PC-3 (cell line): Measurements from ENCODE around the gene TANGO6. TPM values are rescaled to one million over a fixed set of nuclear protein-coding genes. Genes with fewer than 3 reads are reported as not detected.

ENCODE experiments used
- ATAC-seq: fragments of 200-7000 bp; cut with Tn5 transposase; 2 replicates; pipeline ENCODE4 v1.9.1; 2020; ENCODE audit warnings: mild to moderate bottlenecking, moderate library complexity
- BruUV-seq: library from RNA; stranded (reverse); fragments of 400-500 nt; replicated peaks from 2 replicates; lab custom pipeline; 2021; lab: Mats Ljungman, UMichigan
- CTCF ChIA-PET: fragments of 300-600 bp; sonication (Branson Sonifier 250); formaldehyde crosslinking; loops from one replicate; lab custom pipeline; 2022; ENCODE audit warnings: antibody characterized with exemption; lab: Charles Lee
- POLR2A ChIA-PET: fragments of 300-600 bp; sonication (Branson Sonifier 250); formaldehyde crosslinking; loops from one replicate; lab custom pipeline; 2022; ENCODE audit warnings: antibody characterized with exemption; ENCODE audit not compliant: unreplicated experiment; lab: Charles Lee
- DNase-seq: peaks from one replicate; pipeline ENCODE4 v3.0.0-alpha.2; 2015
- H2AFZ ChIP-seq: fragments of 300-600 bp; sonication (generic); 2 replicates; pipeline ENCODE4 v1.6.0; 2016; ENCODE audit warnings: antibody characterized with exemption, low read length
- H3F3A ChIP-seq: fragments of 300-600 bp; sonication (generic); one replicate; pipeline ENCODE4 v1.6.0; 2017; ENCODE audit warnings: antibody characterized with exemption, low read length, control low read depth, mild to moderate bottlenecking; ENCODE audit not compliant: unreplicated experiment
- H3K27ac ChIP-seq: fragments of 300-600 bp; sonication (generic); 2 replicates; pipeline ENCODE4 v1.5.1; 2016; ENCODE audit warnings: mild to moderate bottlenecking, low read length
- H3K27me3 ChIP-seq: fragments of 300-600 bp; sonication (generic); 2 replicates; pipeline ENCODE4 v1.6.1; 2016; ENCODE audit warnings: low read length, mixed read lengths
- H3K36me3 ChIP-seq: fragments of 300-600 bp; sonication (generic); 2 replicates; pipeline ENCODE4 v1.6.1; 2016; ENCODE audit warnings: low read depth, mixed run types, low read length, mixed read lengths
- H3K4me1 ChIP-seq: fragments of 300-600 bp; sonication (generic); 2 replicates; pipeline ENCODE4 v1.5.1; 2016; ENCODE audit warnings: low read length; ENCODE audit not compliant: insufficient read depth
- H3K4me2 ChIP-seq: fragments of 300-600 bp; sonication (generic); 2 replicates; pipeline ENCODE4 v1.6.0; 2016; ENCODE audit warnings: low read length
- H3K4me3 ChIP-seq: fragments of 300-600 bp; sonication (generic); 2 replicates; pipeline ENCODE4 v1.5.1; 2016; ENCODE audit warnings: mild to moderate bottlenecking, low read length, mixed read lengths
- H3K79me2 ChIP-seq: fragments of 300-600 bp; sonication (generic); 2 replicates; pipeline ENCODE4 v1.6.1; 2017; ENCODE audit warnings: low read length, mixed read lengths
- H3K9ac ChIP-seq: fragments of 300-600 bp; sonication (generic); 2 replicates; pipeline ENCODE4 v1.6.0; 2016; ENCODE audit warnings: mild to moderate bottlenecking, low read length
- H3K9me2 ChIP-seq: fragments of 300-600 bp; sonication (generic); replicated peaks from 2 replicates; pipeline ENCODE4 v1.6.1; 2016; ENCODE audit warnings: mixed run types, low read length, mixed read lengths
- H3K9me3 ChIP-seq: fragments of 300-600 bp; sonication (generic); 2 replicates; pipeline ENCODE4 v1.6.1; 2016; ENCODE audit warnings: low read length, mixed read lengths
- H4K20me1 ChIP-seq: fragments of 300-600 bp; sonication (generic); 2 replicates; pipeline ENCODE4 v1.6.1; 2016; ENCODE audit warnings: low read length, mixed read lengths
- EZH2 ChIP-seq: fragments of 300-600 bp; sonication (generic); IDR thresholded peaks from one replicate; pipeline ENCODE4 v1.6.1; 2017; ENCODE audit warnings: antibody characterized with exemption, mild to moderate bottlenecking, low read length; ENCODE audit not compliant: unreplicated experiment
- EZH2phosphoT487 ChIP-seq: fragments of 300-600 bp; sonication (generic); IDR thresholded peaks from 2 replicates; pipeline ENCODE4 v1.6.1; 2018; ENCODE audit warnings: mild to moderate bottlenecking, antibody characterized with exemption, low read length, borderline replicate concordance
- intact Hi-C: fragments of 100-400 bp; cut with micrococcal nuclease; formaldehyde crosslinking; loops from 2 replicates; pipeline ENCODE4 v1.9.0; 2023
- total RNA-seq: library from RNA; depleted of rRNA; stranded (reverse); fragments of >200 nt; gene quantifications from 2 replicates; pipeline ENCODE4 v1.2.3, GENCODE V29; 2014
- TF ChIP-seq, protein P1 (sequence below): fragments of 300-600 bp; sonication (generic); conservative IDR thresholded peaks from 2 replicates; pipeline ENCODE4 v1.5.1; 2017; ENCODE audit warnings: antibody characterized with exemption, low read depth, mild to moderate bottlenecking, low read length

Gene TANGO6
- total RNA-seq, 1 experiment from 2014 or later, result 9.4 TPM

DNA sequence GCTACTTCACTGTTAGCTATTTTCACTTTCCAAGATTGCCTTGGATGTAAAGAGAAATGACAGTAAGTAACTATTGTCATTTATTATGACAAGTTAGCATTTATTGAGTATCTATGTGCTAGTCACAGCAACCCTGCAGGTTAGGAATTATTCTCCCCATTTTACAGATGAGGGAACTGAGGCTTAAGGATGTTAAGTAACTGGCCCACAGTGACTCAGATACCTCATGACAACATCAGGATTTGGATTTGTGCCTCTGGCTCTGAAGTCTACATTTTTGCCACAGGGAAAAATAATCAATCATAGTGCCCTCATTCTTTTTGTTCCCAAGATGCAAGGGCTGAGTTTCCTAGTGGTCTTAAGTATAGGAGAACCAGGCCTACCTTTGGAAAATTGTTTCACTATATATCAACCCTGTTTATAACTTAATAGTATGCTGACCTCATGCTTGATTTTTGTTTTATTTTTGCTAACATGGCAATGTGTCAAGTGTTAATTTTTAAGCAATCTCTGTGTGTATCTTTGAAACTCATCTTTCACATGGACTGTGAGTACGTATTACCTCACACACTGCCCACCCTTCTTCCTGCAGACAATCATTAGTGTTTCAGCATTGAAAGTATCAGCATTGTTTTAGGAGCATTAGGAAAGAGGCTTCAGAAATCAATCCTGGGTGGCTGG lies 105.0 kb downstream of the TANGO6 start:
- POLR2A ChIA-PET, result no interaction called here

DNA sequence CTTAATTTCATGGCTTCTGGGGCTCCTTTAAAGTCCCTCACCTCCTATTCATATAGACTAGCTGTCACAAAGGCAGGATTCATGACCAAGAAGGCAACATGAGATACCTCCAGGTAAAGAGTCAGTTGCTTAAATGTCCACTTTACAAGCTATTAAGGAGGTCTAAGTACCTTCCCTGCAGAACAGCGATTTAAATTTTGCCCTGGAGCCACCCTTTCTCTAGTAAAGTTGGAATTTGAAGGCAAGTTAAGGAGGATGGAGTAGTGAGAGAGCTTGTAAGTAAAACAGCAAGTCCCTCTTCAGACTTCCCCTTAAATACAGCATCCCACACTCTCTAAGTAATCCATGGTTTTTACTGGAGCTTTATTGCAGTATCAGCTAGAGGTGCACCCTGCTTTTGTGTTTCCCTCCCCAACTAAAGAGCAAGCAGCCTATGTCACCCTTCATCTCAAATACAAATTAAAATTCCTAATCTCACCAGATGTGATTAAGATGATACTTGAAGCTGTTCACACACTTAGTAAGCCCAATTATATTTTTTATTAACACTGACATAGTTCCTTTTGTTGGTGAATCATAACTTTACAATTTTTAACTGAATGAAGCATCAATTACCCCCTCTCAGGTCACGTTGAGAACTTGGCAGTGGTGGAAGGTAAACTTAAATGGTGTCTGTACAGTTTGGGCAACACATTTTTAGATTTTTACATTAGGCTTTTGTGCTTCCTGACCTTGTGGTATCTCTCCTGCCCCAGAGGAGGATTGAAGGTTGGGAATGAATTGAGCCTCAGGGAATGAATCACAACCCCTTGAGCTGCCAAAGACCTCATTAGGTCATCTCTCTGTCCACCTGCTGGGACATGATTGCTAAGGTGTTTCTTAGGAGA lies 108.9 kb downstream of the TANGO6 start:
- BruUV-seq, result TSS peak; percentile 99
- Histone ChIP-seq H3K4me1 (peaks cover 12% of the 10 kb centered on the region), H3K9me2 (no peaks in the 10 kb centered on the region), H2AFZ (no peak overlapping the region), H3K4me2 (peak overlapping the region; percentile 21; the same call in 1 of the 2 replicates), H3K27me3 (no peaks in the 10 kb centered on the region), H3K36me3 (no peaks in the 10 kb centered on the region), H4K20me1 (no peaks in the 10 kb centered on the region), H3K27ac (peak overlapping the region; percentile 80), H3F3A (no peaks in the 10 kb centered on the region), H3K9ac (peak overlapping the region; percentile 9; the same call in 1 of the 2 replicates), H3K4me3 (no peak overlapping the region), H3K9me3 (no peaks in the 10 kb centered on the region), H3K79me2 (no peaks in the 10 kb centered on the region)
- TF ChIP-seq, protein P1, sequence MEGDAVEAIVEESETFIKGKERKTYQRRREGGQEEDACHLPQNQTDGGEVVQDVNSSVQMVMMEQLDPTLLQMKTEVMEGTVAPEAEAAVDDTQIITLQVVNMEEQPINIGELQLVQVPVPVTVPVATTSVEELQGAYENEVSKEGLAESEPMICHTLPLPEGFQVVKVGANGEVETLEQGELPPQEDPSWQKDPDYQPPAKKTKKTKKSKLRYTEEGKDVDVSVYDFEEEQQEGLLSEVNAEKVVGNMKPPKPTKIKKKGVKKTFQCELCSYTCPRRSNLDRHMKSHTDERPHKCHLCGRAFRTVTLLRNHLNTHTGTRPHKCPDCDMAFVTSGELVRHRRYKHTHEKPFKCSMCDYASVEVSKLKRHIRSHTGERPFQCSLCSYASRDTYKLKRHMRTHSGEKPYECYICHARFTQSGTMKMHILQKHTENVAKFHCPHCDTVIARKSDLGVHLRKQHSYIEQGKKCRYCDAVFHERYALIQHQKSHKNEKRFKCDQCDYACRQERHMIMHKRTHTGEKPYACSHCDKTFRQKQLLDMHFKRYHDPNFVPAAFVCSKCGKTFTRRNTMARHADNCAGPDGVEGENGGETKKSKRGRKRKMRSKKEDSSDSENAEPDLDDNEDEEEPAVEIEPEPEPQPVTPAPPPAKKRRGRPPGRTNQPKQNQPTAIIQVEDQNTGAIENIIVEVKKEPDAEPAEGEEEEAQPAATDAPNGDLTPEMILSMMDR, result no peak
- no peak for TF ChIP-seq EZH2
- no peak for TF ChIP-seq EZH2phosphoT487
- ATAC-seq, result peak; percentile 87
- ChIA-PET CTCF (no interaction called here), POLR2A (interaction anchor here (0.6 to 1.0 kb wide), 2 partner anchors 154 to 158 kb away, joined by 3 read pairs; no protein-coding TSS in a partner anchor)
- DNase-seq, result peak; percentile 57
- intact Hi-C loops, result loop anchor here (1.0 kb wide), 2 partner anchors 50 to 65 kb away; no protein-coding TSS in a partner anchor

More for the DNA sequence above, 105.0 kb downstream of the TANGO6 start:
- Histone ChIP-seq H3F3A (no peaks in the 10 kb centered on the region), H3K4me1 (peaks cover 12% of the 10 kb centered on the region), H3K27ac (no peak overlapping the region), H2AFZ (no peak overlapping the region), H3K4me2 (no peak overlapping the region), H3K4me3 (no peak overlapping the region), H3K27me3 (no peaks in the 10 kb centered on the region), H3K79me2 (no peaks in the 10 kb centered on the region), H4K20me1 (no peaks in the 10 kb centered on the region), H3K9me2 (no peaks in the 10 kb centered on the region), H3K36me3 (peaks cover 8% of the 10 kb centered on the region), H3K9ac (no peak overlapping the region), H3K9me3 (no peaks in the 10 kb centered on the region)
- no peak for ATAC-seq
- intact Hi-C loops, result no loop called here
- BruUV-seq, result no TSS peak
- CTCF ChIA-PET, result no interaction called here
- peak; percentile 9 for DNase-seq
- no peak for TF ChIP-seq EZH2phosphoT487
- TF ChIP-seq, protein P1, result no peak
- no peak for TF ChIP-seq EZH2
